Activated CD4-positive, alpha-beta T cell treated with anti-CD3 and anti-CD28 coated beads, Interleukin-2, amount 50 U/mL, for 4 hours (primary cell): ENCODE measurements around the gene BNC1.

Experiments
- DNase-seq, 2 experiments: peaks; one replicate each; pipeline ENCODE4 v3.0.0-alpha.2; 2020

The BNC1 gene, protein sequence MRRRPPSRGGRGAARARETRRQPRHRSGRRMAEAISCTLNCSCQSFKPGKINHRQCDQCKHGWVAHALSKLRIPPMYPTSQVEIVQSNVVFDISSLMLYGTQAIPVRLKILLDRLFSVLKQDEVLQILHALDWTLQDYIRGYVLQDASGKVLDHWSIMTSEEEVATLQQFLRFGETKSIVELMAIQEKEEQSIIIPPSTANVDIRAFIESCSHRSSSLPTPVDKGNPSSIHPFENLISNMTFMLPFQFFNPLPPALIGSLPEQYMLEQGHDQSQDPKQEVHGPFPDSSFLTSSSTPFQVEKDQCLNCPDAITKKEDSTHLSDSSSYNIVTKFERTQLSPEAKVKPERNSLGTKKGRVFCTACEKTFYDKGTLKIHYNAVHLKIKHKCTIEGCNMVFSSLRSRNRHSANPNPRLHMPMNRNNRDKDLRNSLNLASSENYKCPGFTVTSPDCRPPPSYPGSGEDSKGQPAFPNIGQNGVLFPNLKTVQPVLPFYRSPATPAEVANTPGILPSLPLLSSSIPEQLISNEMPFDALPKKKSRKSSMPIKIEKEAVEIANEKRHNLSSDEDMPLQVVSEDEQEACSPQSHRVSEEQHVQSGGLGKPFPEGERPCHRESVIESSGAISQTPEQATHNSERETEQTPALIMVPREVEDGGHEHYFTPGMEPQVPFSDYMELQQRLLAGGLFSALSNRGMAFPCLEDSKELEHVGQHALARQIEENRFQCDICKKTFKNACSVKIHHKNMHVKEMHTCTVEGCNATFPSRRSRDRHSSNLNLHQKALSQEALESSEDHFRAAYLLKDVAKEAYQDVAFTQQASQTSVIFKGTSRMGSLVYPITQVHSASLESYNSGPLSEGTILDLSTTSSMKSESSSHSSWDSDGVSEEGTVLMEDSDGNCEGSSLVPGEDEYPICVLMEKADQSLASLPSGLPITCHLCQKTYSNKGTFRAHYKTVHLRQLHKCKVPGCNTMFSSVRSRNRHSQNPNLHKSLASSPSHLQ

DNA sequence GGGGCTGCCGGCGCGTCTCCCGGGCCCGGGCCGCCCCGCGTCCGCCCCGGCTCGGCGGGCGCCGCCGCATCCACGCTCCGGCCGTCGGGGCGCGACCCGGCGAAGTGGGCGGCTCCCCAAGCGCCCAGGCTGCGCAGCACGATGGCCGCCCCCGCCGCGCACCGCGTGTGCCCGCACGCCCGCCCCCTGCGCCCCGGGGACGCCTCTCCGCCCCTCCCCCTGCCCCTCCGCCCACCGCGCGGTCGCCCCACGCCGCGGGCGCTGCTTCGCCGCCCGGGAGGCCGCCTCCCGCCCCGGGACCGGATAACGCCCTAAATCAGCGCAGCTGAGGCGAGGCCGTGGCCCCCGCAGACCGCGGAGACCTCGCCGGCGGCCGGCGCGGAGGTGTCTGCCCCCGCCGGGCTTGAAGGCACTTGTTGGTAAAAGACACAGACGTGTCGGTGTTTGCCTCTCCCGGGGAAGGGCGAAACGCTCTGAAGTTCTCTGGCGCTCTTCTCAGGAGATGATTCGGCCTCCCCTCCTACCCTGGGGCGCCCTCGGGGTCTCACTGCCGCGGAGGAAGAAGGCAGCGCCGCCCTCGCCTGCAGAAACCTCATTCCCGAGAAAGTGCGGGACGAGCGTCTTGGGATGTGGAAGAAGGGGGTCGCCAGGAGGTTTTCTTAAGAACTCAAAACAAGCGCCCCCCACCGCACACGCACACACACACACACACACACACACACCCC, at the start of gene BNC1:
TSS of gene BNC1 (minus strand) at position 106 of the 725 bp plus-strand sequence. CDS start at position 70, 36 bp downstream.
- DNase-seq = no peak

DNA sequence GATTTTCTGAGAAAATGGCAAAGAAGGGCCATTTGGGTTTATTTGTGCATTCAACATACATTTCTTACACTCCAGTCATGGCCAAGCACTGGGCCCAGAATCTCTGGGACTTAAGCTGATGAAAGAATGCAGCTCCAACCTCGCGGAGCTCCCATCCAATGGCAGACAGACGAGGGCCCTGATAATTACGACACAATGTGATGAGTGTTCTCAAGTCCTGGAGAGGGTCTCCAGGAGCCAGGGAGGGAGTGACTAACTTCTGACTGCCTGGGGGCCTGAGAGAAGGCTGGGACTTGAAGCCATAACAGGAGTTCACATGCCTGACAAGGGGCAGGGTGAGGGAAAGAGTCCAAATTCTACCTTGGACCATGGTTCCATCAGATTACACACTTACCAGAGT, 42.6 kb upstream of the BNC1 start:
- no peak for DNase-seq

DNA sequence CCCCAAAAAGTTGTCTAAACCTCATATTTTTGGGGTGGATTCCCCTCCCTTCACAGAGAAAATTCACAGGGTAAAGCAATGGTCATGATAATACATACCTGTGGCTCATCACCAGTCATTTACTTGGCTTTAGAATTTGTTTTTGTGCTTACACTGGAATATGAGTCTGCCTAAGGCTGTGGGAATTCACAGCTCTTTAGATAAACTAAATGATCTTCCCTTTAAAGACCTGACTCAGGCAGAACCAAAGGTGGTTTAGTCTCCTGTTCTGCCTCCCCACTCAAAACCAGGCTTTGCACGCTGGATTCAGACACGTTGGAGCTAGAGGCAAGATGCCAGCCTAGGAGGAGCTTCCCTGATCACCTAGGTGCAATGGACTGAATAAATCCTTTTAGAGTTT, 40.3 kb upstream of the BNC1 start:
- DNase-seq = no peak

DNA sequence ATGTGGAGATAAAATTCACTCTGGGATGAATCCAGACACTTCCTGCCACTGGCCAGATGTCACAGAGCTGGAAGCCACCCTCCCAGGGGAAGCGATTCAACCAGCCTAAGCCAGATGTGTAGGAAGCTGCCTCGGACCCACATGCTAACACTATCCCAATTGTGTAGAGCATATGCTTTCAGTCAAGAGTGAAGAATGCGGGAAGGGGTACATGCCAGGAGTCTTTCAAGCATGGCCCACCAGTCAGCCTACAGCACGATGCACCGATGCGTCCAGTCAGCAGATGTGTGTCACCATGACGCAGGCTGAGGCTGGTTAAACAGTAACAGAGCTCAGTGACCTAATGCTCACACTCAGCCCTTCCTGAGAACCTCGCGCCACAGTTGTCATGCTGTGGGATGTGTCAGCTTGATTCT, 38.8 kb upstream of the BNC1 start:
- DNase-seq = no peak

DNA sequence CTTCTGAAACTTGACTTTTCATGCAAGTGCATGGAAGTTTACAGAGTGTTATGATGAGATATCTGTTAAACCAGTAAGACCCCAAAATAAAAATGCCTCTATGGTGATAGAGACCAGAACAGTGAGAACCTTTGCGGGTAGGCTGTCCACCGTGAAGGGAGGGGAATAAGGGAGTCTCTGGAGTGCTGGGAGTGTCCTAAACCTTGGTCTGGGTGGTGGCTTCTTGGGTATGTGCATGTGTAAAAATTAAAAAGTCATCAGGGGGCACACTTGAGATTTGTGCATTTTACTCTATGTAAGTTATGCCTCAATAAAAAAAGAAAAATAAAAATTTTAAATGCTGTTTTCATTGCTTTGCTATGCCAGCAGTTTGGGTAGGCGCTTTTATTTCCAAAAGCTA, 38.2 kb upstream of the BNC1 start:
- no peak for DNase-seq

DNA sequence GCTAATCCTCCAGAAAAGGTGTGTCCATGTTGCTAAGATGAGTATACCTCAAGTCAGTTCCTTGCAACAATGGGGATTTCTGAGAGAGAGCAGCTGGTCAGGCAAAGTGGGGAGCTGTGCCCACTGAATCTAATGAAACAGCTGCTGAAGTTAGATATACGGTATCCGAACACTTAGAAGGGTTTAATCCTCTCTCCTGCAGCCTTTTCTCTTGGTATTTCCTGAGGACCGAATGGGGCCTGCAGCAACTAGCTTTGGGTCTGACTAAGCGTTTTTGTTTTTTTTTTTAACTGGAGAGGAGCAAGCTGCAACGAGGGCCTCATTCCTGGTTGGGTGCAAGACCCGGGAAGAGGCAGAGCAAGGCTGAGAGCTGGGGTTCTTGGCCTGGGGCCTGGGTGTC, 37.6 kb upstream of the BNC1 start:
- no peak for DNase-seq

DNA sequence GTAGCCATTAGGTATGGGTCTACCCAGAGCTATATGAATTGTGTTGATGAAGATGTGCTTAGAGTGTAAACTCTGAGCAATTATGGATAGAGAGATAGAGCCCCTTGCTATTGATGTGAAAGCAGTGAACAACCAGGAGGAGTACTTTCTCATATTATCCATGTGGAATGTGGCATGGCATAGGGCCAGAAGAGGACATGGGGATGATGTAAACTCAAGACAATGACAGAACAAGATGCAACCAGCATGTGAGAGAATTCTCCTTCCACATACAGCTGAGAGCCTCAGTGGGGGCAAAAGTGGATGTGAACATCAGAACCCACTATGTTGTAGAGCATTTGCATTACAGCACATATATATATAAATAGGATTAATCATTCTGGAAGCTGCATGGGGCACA, 36.4 kb upstream of the BNC1 start:
- DNase-seq = no peak

DNA sequence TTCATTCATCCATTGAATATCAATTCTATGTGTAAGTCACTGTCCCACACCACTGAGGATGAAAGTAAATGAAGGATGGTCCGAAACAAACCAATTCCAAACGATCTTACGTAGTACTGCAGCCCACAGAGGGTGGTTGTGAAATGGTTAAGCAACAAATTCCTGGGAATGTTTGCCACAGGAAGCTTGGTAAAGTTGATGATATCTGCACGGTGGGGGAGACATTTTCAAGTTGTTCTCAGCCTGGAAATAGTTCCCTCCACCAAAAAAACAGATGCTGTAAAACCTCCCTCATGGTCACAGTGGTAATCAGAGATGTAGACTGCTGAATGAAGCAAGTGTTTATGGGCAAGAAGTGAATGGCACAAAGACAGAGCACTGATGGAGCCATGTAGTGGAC, 35.9 kb upstream of the BNC1 start:
- DNase-seq = no peak

DNA sequence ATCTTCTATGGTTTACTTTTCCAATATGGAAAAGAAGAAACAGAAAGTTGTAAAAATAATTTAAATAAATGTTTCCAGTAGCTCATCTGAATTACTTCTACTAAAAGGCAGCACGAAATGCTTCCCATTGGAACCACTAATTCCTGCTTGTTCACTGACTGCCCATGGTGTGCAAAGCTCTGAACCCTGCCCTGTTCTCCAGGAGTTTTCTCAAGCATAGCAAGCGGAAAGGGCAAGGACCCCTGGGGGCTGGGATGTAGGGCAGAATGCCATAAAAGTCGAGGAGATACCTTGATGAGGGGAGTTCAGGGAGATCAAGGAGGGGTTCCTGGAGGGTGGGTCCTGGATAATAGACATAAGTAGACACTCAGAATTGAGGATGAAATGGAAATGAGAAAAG, 35.3 kb upstream of the BNC1 start:
- DNase-seq = no peak

DNA sequence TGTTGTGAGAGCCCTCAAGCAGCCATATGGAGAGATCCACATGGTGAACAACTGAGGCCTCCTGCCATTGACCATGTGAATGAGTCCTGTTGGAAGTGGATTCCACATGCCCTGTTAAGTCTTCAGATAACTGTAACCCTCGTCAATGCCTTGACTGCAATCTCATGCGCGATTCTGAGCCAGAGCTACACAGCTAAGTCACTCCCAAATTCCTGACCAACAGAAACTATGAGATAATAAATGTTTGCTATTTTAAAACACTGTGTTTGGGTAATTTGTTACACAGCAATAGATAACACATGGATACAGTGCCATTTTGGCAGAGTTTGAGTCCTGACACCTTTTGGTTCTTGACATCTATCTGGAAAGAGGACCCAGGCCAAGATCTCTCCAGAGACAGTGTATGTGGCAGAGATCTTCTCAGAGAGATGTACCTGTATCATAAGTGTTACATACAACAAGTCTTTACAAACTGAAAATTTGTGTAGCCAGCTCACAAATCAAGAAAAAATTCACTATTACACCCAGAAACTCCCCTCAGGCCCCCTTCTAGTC, 34.5 kb upstream of the BNC1 start:
- DNase-seq = no peak

DNA sequence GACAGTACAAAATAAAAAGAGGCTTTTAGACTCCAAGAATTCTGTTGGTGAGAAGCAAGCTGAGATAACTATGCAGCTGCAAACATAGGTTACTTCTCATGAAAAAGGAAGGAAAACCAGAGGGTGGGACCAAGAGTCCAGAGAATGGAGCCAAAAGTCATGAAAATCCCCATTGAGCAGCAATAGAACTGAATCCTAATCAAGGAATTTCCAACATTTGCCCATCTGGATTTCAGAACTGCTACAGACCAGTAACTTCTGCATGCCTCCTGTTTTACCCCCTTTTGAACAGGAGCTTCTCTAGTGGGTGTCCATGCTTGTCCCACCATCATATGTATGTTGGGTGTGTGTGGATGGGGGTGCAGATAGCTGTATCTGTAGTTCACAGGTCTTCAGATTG, 33.6 kb upstream of the BNC1 start:
- no peak for DNase-seq

DNA sequence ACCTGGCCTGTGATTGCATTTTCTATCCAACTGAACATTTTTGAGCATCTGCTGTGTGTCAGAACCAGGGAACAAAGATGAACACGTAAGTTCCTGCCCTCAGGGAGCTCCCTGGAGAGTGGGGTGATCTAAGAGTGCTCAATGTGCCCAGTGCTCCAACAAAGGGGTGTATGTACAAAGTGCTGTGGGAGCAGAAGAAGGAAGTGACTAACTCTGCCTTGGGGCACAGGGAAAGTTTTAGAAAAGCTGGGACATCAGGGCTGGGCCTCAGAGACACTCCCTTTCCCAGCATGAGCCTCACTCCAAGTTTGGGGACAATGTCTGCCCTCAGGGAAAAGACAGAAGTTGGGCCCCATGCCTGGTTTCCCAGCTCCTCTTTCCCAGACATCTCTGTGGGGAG, 27.6 kb upstream of the BNC1 start:
- no peak for DNase-seq

DNA sequence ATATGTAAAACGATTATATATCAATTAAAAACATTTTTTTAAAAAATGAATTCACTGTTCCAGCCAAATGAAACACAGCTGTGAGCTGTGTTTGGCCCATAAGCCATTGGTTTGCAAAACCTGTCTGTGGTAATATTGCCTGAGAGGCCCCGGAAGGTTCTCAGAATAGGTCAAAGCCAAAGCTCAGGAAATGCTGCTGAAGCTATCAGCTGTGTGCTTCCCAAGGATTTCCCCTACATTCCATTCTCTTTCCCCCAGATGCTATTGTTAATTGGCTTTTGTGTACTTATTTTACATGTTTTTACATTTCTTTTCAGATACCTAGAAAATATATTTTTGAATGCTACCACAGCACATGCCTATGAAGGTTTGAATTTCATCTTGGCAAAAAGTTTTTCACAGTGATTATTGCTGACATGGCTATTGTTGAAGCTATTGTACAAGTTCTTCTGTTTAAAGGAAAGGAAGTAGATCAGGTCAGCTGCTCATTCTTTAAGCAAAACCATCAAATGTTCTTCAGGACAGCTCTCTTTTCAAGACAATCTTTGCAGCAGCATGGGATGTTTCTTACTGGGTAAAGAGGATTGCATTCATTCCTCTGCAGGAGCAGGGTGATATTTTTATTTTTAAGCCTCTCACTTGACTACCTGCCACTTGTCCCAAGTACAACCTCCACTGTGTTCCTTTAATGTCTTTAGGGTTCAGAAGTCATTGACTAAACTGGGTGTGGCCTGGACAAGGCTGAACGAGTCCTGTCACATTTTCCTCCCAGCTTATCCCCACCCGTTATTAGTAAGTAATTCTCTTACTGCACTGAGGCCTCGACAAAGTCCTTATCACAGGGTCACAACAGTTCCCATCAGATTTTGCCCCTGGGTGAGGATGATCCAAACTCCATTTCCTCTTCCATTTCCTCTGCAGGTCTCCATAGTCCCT, 26.3 kb upstream of the BNC1 start:
- no peak for DNase-seq

DNA sequence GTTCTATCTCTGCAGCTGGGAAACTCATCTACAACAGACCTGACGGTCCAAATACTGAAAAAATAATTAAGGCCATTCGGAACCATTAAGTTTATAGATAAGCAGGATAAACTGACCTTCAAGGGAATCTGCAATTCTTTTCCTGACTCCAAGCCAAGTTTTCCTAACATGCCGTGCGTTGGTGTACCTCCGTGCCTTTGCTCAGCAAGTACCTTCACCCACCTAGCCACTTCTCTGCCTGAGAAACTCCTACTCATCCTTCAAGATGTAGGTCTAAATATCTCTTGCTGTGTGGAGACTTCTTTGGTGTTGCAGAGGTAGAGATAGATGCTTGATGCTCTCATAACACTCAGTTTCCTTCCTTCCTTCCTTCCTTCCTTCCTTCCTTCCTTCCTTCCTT, 24.2 kb upstream of the BNC1 start:
- DNase-seq = no peak

DNA sequence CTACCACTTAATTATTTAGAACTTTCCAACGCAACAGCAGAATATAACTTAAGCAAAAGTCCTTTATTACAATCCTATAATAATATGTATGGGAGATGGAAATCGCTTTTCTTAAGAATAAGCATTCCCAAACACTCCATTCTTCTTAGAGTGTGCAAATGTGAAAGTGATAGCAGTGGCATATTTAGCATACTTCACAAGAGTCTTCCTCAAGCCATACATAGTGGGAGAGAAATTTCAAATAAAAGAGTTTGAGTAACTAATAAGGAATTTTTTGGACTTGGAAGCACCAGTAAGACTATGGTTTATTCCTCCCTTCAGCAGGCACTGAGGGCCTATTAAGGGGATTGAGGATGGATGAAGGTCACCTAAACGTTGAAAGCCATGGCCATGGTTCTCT, 22.1 kb upstream of the BNC1 start:
- no peak for DNase-seq

DNA sequence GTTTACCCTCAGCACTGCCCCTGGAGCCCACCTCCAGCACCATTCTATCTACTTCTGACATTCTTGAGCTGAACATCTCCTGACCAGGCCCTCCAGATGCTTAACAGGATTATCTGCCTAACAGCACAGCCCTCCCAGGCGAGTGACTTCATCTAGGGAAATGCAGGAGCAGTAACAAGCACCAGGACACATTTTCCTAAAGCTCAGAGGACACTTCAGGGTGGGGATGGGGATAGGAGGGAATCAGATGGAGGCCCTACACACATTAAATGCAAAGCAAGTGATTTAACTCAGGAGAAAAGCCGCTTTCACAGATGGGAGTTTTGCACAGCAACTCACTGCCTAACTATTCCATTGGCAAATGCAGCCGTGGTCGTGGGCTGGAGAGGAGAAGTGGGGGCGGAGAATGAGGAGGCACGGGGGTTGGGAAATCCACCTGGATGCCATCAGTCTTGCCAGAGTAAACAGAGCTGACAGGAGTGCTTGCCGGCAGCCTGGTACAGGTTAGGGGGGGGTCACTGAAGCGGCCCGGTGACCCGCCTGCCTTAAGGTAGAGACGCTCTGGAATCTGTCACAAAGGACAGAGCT, 21.3 kb upstream of the BNC1 start:
- no peak for DNase-seq

DNA sequence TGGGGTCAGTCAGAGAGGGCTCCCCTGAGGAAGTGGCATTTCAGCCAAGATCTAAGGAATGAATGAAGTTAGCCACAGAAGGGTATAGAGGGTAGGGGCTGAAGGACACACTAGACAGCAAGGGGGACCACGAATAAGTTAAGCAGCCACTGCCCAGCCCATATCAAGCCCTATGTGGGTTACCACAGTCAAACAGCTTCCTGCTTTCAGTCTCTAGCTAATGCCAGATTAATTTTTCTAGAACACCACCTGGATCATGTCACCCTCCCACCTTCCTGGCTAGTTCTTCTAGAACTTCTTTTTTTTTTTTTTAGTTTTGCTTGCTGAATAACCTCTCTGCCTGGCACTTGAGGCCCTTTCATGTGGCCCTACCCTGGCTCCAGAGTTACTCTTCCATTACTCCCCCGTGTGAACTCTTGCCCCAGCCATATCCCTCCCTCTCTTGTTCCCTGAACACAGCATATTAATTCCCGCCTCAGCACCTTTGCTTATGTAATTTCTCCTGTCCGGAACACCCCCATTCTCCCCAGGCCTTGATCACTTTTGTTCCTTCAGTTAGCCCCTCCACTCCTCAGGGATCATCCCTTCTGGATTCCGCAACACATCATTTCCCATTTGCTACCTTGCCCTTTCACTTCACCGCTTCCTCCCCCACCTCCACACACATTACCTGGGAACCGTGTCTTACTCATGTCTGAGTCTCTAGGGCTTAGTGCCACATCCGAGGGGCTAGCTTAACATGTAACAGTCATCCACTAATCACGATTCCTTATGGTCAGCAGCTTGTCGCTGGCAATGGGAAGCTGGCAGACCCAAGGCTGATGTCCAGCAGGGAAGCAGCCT, 20.6 kb upstream of the BNC1 start:
- no peak for DNase-seq

DNA sequence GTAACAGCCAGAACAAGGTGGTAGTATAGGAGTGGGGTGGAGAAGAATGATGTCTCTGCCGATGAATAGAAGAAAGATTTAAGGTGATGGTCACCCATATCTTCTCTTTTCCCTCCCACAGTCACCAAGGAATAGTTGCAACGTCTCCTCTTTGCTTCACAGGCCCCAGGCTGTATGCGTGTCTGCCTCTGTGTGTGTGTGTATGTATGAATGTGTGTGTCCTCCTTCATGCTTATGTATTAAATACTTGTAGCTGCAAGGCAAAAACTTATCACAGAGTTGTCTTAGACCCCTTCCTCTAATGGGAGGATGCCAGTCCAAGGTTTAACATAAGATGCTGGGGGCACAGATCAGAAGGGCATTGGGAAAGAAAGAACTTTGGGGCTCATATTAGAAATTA, 19.1 kb upstream of the BNC1 start:
- DNase-seq = no peak

DNA sequence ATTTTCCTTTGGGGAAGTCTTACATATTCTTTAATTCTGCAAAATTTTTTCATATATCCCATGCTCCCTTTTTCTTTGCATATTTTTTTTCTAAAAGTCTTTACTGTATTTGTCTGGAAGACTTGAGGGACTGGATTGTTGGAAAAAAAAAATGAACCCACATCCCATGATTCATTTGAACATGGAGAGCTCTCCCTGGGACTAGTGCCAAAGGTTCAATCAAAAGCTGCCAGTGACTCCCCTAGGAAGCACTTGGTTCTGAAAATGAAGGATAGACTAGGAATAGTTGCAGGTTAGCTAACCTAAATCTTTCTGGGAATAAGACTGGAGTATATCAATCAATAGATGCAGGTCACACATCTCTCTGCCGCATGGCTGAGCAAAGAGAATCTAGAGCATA, 16.4 kb upstream of the BNC1 start:
- no peak for DNase-seq

DNA sequence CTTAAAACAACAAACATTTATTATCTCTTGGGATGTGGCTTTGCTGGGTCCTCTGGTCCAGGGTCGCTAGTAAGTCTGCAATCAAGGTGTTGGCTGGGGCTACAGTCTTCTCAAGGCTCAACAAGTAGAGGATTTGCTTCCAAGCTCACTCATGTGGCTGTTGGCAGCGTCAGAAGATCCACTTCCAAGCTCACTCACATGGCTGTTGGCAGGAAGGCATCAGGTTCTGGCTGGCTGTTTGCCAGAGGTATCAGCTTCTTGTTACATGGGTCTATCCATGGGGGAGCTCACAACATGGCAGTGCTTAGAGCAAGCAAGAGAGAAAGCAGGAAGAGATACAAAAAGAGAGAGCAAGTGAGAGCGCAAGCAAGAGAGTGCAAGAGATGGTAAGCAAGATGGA, 15.0 kb upstream of the BNC1 start:
- no peak for DNase-seq
